HepG2 (cell line): ENCODE results near the gene NFATC4. TPM values are rescaled to one million over a fixed set of nuclear protein-coding genes. Genes with fewer than 3 reads are reported as not detected.

Source experiments
- ATAC-seq: fragments of 200-7000 bp; cut with Tn5 transposase; 3 replicates; pipeline ENCODE4 v1.9.1; 2020; ENCODE audit warnings: mild to moderate bottlenecking, moderate library complexity
- BruUV-seq: library from RNA; stranded (reverse); fragments of 400-500 nt; replicated peaks from 2 replicates; lab custom pipeline; 2021; lab: Mats Ljungman, UMichigan
- CTCF ChIA-PET: fragments of 300-600 bp; formaldehyde crosslinking; extraction: SDS; loops from one replicate; lab custom pipeline; 2021; ENCODE audit warnings: low total read pairs, inconsistent platforms, low intra/inter-chr PET ratio; lab: Yijun Ruan, JAX
- POLR2A ChIA-PET: fragments of 350-600 bp; sonication (Branson Sonifier 250); formaldehyde crosslinking; loops from one replicate; lab custom pipeline; 2020; ENCODE audit warnings: antibody characterized with exemption, inconsistent platforms; lab: Yijun Ruan, JAX
- DNase-seq: peaks from one replicate; pipeline ENCODE4 v3.0.0-alpha.2; 2015; ENCODE audit warnings: low spot score
- FAIRE-seq: peaks from 3 replicates; lab custom pipeline; 2011; peaks lifted over from hg19 to GRCh38; lab: Jason Lieb, UNC
- H2AFZ ChIP-seq: one replicate; pipeline ENCODE4 v1.6.1; 2011; ENCODE audit warnings: low read length, inconsistent platforms
- H3K27ac ChIP-seq: fragments of 300-600 bp; 3 replicates; pipeline ENCODE4 v1.8.0; 2011; ENCODE audit warnings: mixed run types, mild to moderate bottlenecking, mixed read lengths, low read length, inconsistent platforms; ENCODE audit not compliant: insufficient read depth; ENCODE audit errors: extremely low read length
- H3K27me3 ChIP-seq, 2 experiments: fragments of 200-600 bp in 1 of 2; 2 replicates in 1 of 2; 3 replicates in 1 of 2; pipeline versions ENCODE4 v1.6.0 to v1.8.0; 2011; ENCODE audit warnings: low read length in 2 of 2, mild to moderate bottlenecking in 2 of 2, moderate library complexity in 2 of 2, inconsistent platforms in 1 of 2; ENCODE audit not compliant: insufficient read depth in 2 of 2, control insufficient read depth in 1 of 2
- H3K36me3 ChIP-seq, 2 experiments: fragments of 200-600 bp in 1 of 2; replicated peaks in 1 of 2; 2 replicates in 1 of 2; 3 replicates in 1 of 2; pipeline versions ENCODE4 v1.5.1 to v1.8.0; 2011; ENCODE audit warnings: low read length in 2 of 2, inconsistent platforms in 1 of 2; ENCODE audit not compliant: insufficient read depth in 2 of 2, control insufficient read depth in 1 of 2
- H3K4me1 ChIP-seq: 2 replicates; pipeline ENCODE4 v1.5.1; 2012; ENCODE audit warnings: low read length, inconsistent platforms; ENCODE audit not compliant: insufficient read depth
- H3K4me2 ChIP-seq: 2 replicates; pipeline ENCODE4 v1.6.0; 2011; ENCODE audit warnings: low read depth, low read length, inconsistent platforms
- H3K4me3 ChIP-seq, 3 experiments: fragments of 200-600 bp in 1 of 3; sonication (generic), shearing (Covaris generic) in 1 of 3; replicated peaks in 1 of 3; 2 replicates each; pipeline ENCODE4 v1.5.1; 2011 to 2016; ENCODE audit warnings: low read length in 3 of 3, inconsistent platforms in 2 of 3, low read depth in 2 of 3, mild to moderate bottlenecking in 2 of 3, control low read depth in 1 of 3, mixed read lengths in 1 of 3; ENCODE audit not compliant: insufficient read depth in 1 of 3
- H3K79me2 ChIP-seq: one replicate; pipeline ENCODE4 v1.6.1; 2011; ENCODE audit warnings: low read length, inconsistent platforms; ENCODE audit not compliant: insufficient read depth
- H3K9ac ChIP-seq: 2 replicates; pipeline ENCODE4 v1.6.0; 2011; ENCODE audit warnings: mild to moderate bottlenecking, low read depth, low read length, inconsistent platforms; ENCODE audit not compliant: insufficient read depth
- H3K9me3 ChIP-seq: 2 replicates; pipeline ENCODE4 v1.5.1; 2012; ENCODE audit warnings: mild to moderate bottlenecking, low read length
- H4K20me1 ChIP-seq: 2 replicates; pipeline ENCODE4 v1.6.0; 2011; ENCODE audit warnings: inconsistent platforms, mild to moderate bottlenecking, low read length, moderate library complexity; ENCODE audit not compliant: insufficient read depth
- HNF4G ChIP-seq, 2 experiments: sonication (generic) in 1 of 2; formaldehyde crosslinking in 1 of 2; IDR thresholded peaks; 2 replicates each; pipeline versions ENCODE4 v1.4.0 to v1.6.1; 2011 to 2020; ENCODE audit warnings: borderline replicate concordance in 2 of 2, low read depth in 2 of 2, mild to moderate bottlenecking in 2 of 2, low read length in 1 of 2, missing genetic modification reagents in 1 of 2, moderate library complexity in 1 of 2
- IRX3 ChIP-seq: sonication (generic); formaldehyde crosslinking; IDR thresholded peaks from 2 replicates; pipeline ENCODE4 v1.8.1; 2023; ENCODE audit warnings: mild to moderate bottlenecking, low read depth, missing genetic modification reagents, borderline replicate concordance
- MAX ChIP-seq: IDR thresholded peaks from 2 replicates; pipeline ENCODE4 v1.6.1; 2012; ENCODE audit warnings: inconsistent platforms
- PBX2 ChIP-seq: IDR thresholded peaks from 2 replicates; pipeline ENCODE4 v1.6.1; 2016; ENCODE audit warnings: control low read depth
- PRMT3 ChIP-seq: sonication (generic); formaldehyde crosslinking; IDR thresholded peaks from 2 replicates; pipeline ENCODE4 v1.8.1; 2022; ENCODE audit warnings: low read depth, mild to moderate bottlenecking, moderate library complexity, missing genetic modification reagents, borderline replicate concordance
- SALL1 ChIP-seq: sonication (generic); formaldehyde crosslinking; IDR thresholded peaks from 2 replicates; pipeline ENCODE4 v1.8.0; 2022; ENCODE audit warnings: mild to moderate bottlenecking, missing genetic modification reagents
- ZBTB49 ChIP-seq: sonication (generic); formaldehyde crosslinking; IDR thresholded peaks from 2 replicates; pipeline ENCODE4 v1.4.0; 2020; ENCODE audit warnings: missing genetic modification reagents, borderline replicate concordance
- ZNF260 ChIP-seq: sonication (generic); formaldehyde crosslinking; IDR thresholded peaks from 2 replicates; pipeline ENCODE4 v1.4.0; 2020; ENCODE audit warnings: missing genetic modification reagents, low read depth, mild to moderate bottlenecking, borderline replicate concordance
- ZNF264 ChIP-seq: sonication (generic); formaldehyde crosslinking; IDR thresholded peaks from 2 replicates; pipeline ENCODE4 v1.4.0; 2020; ENCODE audit warnings: missing genetic modification reagents
- ZNF605 ChIP-seq: sonication (generic); formaldehyde crosslinking; IDR thresholded peaks from 2 replicates; pipeline ENCODE4 v1.8.0; 2022; ENCODE audit warnings: mild to moderate bottlenecking, missing genetic modification reagents
- ZNF619 ChIP-seq: sonication (generic); formaldehyde crosslinking; IDR thresholded peaks from 2 replicates; pipeline ENCODE4 v1.4.0; 2020; ENCODE audit warnings: mild to moderate bottlenecking, missing genetic modification reagents
- ZNF703 ChIP-seq: sonication (generic); formaldehyde crosslinking; IDR thresholded peaks from 2 replicates; pipeline ENCODE4 v1.5.1; 2020; ENCODE audit warnings: missing genetic modification reagents, mild to moderate bottlenecking, moderate library complexity, borderline replicate concordance
- ZNF839 ChIP-seq: sonication (generic); formaldehyde crosslinking; IDR thresholded peaks from 2 replicates; pipeline ENCODE4 v1.4.0; 2020; ENCODE audit warnings: missing genetic modification reagents, mild to moderate bottlenecking, borderline replicate concordance
- WGBS: methylation state at CpG from one replicate; pipeline ENCODE4 v1.1.6; 2017; ENCODE audit warnings: low lambda C conversion rate; 5-methylcytosine and 5-hydroxymethylcytosine counted together
- in situ Hi-C: cut with HindIII; loops from 2 replicates; pipeline ENCODE4 v1.10.0; 2017; ENCODE audit warnings: low pct_unique_long_range_greater_than_20kb; ENCODE audit not compliant: extremely low pct_ligation_motif_present
- intact Hi-C: fragments of 100-400 bp; cut with micrococcal nuclease; formaldehyde crosslinking; loops from one replicate; pipeline ENCODE4 v1.10.0; 2022; ENCODE audit not compliant: unreplicated experiment
- polyA plus RNA-seq, 8 experiments: library from polyadenylated mRNA; depleted of rRNA in 3 of 8; stranded (reverse) in 7 of 8; unstranded in 1 of 8; fragments of >200 nt; fragmentation: Illumina TruSeq in 4 of 8; extraction: Trizol in 4 of 8; gene quantifications; 2 replicates each; pipeline versions ENCODE4 v1.2.1 to v1.2.3, GENCODE V29; 2011 to 2016; ENCODE audit warnings: low read depth in 4 of 8, missing spikeins in 1 of 8, mixed read lengths in 1 of 8; ENCODE audit not compliant: insufficient read depth in 1 of 8
- total RNA-seq, 5 experiments: library from RNA; depleted of rRNA; stranded (reverse); fragments of >200 nt; fragmentation: Illumina TruSeq; extraction: Trizol; gene quantifications; 2 replicates each; pipeline ENCODE4 v1.2.3, GENCODE V29; 2016; ENCODE audit warnings: low read depth in 1 of 5

Gene NFATC4
- total and polyA plus RNA-seq, 2 of the 13 experiments (the other 11 are each of a cell fraction or from before 2014, with no cell fraction given): 0.04 to 0.15 TPM

DNA sequence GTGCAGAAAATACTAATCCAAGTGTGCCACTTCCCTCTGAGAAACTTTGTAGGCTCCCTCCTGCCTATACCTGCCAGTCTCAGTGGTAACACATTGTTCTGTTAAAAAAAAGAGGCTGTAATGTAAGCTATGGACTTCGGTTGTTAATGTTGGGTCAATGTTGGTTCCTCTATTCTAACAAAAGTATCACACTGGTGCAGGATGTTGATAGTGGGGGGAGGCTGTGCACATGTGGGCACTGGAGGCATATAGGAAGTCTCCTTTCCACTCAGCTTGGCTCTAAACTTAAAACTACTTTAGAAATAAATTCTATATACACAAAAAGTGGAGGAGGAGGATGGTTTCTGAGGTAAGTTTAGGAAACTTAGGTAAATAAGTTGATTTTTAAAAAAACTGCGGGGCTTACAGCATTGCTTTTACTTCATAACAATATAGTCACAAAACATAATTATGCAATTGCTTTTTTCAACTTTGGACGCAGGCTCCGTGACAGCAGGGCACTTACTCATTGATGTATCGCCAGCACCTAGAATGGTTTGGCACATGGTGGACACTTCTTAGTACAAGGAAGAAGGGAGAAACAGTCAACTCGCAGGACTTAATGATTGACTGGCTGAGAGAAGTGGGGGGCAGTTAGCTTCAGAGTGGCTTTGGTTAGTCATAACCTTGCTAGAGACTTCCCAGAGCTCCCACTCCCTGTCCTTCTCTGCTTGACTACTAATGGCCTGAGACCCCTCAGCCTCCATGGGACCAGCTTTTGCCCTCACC lies 22.9 kb downstream of the NFATC4 start:
- CTCF ChIA-PET: no interaction called here

More for the DNA sequence above, 22.9 kb downstream of the NFATC4 start:
- Histone ChIP-seq H3K79me2 (no peaks in the 10 kb centered on the region), H2AFZ (no peak overlapping the region), H3K27me3 (peaks cover 4 to 26% of the 10 kb centered on the region in 2 experiments; a peak in 3 of 5 replicates), H3K4me1 (peaks cover 44% of the 10 kb centered on the region), H3K4me3 (0 out of 6 replicates have a peak overlapping the region, but pooled peaks of 1 of the 3 experiments have one; percentile 0), H3K9me3 (no peaks in the 10 kb centered on the region), H4K20me1 (no peaks in the 10 kb centered on the region), H3K9ac (no peak overlapping the region), H3K36me3 (no peaks in the 10 kb centered on the region), H3K27ac (no peak overlapping the region), H3K4me2 (peak overlapping the region; percentile 26; the same call in 1 of the 2 replicates)
- 11% methylated on average over 6 of the region's 6 CpGs for WGBS
- TF ChIP-seq ZNF703 (CRISPR knock-in tag): 0 out of 2 replicates have a peak, but pooled peaks have one; percentile 25
- no peak for TF ChIP-seq ZBTB49 (CRISPR knock-in tag)
- TF ChIP-seq HNF4G (IDR thresholded peaks at IDR 0.05; ENCODE audit: borderline replicate concordance, low read depth, low read length): 0 out of 2 replicates have a peak, but pooled peaks have one; percentile 11
- TF ChIP-seq HNF4G (CRISPR knock-in tag; IDR thresholded peaks at IDR 0.05; ENCODE audit: borderline replicate concordance, low read depth): no peak
- 0 out of 2 replicates have a peak, but pooled peaks have one; percentile 23 for TF ChIP-seq ZNF619
- TF ChIP-seq ZNF260 (CRISPR knock-in tag): 0 out of 2 replicates have a peak, but pooled peaks have one; percentile 53
- TF ChIP-seq SALL1 (CRISPR knock-in tag): peak; percentile 49; the same call in 1 of the 2 replicates
- TF ChIP-seq PRMT3 (CRISPR knock-in tag): no peak
- TF ChIP-seq ZNF264 (CRISPR knock-in tag): peak; percentile 100
- 0 out of 2 replicates have a peak, but pooled peaks have one; percentile 40 for TF ChIP-seq ZNF839
- TF ChIP-seq IRX3 (CRISPR knock-in tag): no peak
- peak; percentile 26; the same call in 1 of the 2 replicates for TF ChIP-seq PBX2 (CRISPR knock-in tag)
- peak; percentile 36; the same call in 1 of the 2 replicates for TF ChIP-seq MAX
- TF ChIP-seq ZNF605 (CRISPR knock-in tag): 0 out of 2 replicates have a peak, but pooled peaks have one; percentile 19
- FAIRE-seq (no peak), DNase-seq (no peak), ATAC-seq (no peak; the same call in 2 of the 3 replicates)
- BruUV-seq: no TSS peak
- intact Hi-C loops: no loop called here
- POLR2A ChIA-PET: no interaction called here
- in situ Hi-C loops: no loop called here
